ENCODE results near the gene ADCK2.
"Not testable (repeated sequence)": the region's sequence is repeated elsewhere in the genome, so short reads cannot be mapped to it uniquely, and the experiment has no call there.

ADCK2 gene

GRCh38 chr7:140697447-140698143 is 24.9 kb downstream of the ADCK2 start:
- no peak for DNase-seq

GRCh38 chr7:140698477-140698876 is 25.7 kb downstream of the ADCK2 start:
- no peak for DNase-seq

DNA sequence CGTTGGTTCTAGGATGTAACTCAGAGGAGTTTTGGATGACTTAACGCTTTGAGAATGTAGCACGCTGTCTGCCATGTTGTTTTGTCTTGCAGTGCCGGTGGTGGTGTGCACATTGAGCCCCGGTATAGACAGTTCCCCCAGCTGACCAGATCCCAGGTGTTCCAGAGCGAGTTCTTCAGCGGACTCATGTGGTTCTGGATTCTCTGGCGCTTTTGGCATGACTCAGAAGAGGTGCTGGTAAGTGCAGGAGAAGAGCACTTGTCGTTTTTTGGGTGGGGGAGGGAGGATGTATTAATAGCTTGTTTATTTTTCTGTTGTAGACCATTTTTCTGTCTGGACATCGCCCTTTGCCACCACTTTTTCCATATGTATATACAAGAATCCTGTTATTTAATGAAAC is 30.0 kb downstream of the ADCK2 start:
- DNase-seq, result no peak

- DNase-seq, result no peak
Observed at GRCh38 chr7:140704205-140704604, 31.5 kb downstream of the ADCK2 start.

DNA sequence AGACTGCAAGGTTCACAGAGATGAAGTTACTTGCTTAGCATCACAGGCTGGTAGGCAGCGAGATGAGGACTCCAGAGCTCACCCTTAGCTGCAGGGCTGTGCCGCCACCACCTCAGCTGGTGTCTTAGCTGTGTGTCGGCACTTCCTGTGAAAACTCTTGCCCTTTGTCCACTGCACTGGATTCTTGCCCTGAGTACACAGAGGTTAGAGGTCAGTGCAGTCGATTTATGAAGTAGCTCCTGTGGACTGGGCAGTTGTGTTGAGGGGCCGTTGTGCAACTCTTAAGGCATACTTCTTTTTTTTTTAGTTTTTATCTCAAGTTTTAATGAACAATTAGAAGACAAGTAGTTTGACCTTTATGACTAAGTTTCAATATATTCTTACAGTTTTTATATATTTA is 34.4 kb downstream of the ADCK2 start:
- no peak for DNase-seq

- DNase-seq, result not testable (repeated sequence)
Observed at GRCh38 chr7:140708764-140709163, 36.0 kb downstream of the ADCK2 start.

DNA sequence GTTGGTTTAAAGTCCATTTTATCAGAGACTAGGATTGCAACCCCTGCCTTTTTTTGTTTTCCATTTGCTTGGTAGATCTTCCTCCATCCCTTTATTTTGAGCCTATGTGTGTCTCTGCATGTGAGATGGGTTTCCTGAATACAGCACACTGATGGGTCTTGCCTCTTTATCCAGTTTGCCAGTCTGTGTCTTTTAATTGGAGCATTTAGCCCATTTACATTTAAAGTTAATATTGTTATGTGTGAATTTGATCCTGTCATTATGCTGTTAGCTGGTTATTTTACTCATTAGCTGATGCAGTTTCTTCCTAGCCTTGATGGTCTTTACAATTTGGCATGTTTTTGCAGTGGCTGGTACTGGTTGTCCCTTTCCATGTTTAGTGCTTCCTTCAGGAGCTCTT is 39.6 kb downstream of the ADCK2 start:
- not testable (repeated sequence) for DNase-seq

DNA sequence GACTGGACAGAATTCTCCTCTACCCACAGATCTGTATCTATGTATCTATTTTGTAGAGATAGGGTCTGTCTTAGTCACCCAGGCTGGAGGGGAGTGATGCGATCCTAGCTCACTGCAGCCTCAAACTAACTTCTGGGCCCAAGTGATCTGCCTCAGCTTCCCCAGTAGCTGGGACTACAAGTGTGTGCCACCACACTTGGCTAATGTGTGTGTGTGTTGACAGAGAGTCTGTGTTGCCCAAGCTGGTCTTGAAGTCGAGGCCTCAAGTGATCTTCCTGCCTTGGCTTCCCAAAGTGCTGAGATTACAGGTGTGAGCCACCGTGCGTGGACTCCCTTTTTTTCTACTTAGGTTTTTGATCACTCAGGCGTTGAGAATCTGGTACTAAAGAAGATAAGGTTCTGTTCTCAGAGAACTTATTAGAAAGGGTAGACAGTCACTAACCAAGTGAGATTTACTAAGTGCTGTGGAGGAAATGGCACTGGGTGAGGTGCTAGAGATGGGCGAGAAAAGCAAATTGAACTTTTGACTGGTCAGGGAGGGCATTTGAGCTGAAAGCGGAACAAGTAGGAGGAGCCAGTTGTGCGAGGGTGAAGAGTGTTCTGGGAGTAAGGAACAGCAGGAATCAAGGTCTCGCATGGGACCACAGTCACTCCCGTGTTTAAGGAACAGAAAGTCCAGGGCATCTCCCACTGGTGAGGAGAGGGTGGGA is 41.7 kb downstream of the ADCK2 start:
- DNase-seq, result no peak

- no peak for DNase-seq
Observed at GRCh38 chr7:140719721-140720120, 47.0 kb downstream of the ADCK2 start.

- DNase-seq, result no peak
Observed at GRCh38 chr7:140722254-140722653, 49.5 kb downstream of the ADCK2 start.

DNA sequence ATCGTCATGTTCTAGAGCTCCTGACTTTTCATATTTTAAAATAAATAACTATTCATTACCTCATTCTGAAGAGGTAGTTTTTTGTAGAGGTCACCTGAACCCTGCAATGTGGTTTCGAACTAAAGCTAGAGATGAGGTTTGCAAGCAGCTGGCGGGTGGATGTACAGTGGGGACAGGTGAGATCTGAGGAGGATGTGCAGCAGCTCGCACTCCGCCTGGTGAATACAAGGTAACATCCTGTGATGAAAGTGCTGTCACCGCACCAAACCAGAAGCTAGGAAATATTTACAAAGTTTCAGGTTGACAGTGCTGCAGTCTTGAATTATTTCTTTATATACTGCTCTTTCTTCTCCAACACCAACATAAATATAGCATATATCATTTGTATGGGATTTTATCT is 50.3 kb downstream of the ADCK2 start:
- DNase-seq, result no peak

GRCh38 chr7:140723574-140723973 is 50.8 kb downstream of the ADCK2 start:
- no peak for DNase-seq

- no peak for DNase-seq
Observed at GRCh38 chr7:140724706-140725105, 52.0 kb downstream of the ADCK2 start.

DNA sequence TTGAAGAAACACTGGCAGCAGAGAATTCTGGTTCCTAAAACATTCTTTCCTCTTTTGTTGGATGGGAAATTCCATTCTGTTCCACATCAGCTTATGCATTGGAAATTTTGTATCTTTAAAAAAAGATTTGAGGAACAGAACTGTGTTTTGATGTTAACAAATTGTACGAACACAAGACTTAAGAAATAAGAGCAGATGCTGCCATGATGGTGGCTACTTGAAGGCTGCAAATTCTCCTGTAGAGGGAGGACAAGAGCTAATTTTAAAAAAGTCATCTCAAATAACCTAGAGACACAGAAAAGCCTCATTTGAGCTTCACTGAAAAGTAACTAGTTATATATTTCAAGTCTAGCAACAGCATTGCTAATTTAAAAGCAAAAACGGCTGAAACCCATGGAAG is 53.5 kb downstream of the ADCK2 start:
- no peak for DNase-seq

GRCh38 chr7:140732416-140732815 is 59.7 kb downstream of the ADCK2 start:
- DNase-seq, result no peak

GRCh38 chr7:140734096-140734495 is 61.4 kb downstream of the ADCK2 start:
- DNase-seq, result no peak

GRCh38 chr7:140734729-140735128 is 62.0 kb downstream of the ADCK2 start:
- no peak for DNase-seq

DNA sequence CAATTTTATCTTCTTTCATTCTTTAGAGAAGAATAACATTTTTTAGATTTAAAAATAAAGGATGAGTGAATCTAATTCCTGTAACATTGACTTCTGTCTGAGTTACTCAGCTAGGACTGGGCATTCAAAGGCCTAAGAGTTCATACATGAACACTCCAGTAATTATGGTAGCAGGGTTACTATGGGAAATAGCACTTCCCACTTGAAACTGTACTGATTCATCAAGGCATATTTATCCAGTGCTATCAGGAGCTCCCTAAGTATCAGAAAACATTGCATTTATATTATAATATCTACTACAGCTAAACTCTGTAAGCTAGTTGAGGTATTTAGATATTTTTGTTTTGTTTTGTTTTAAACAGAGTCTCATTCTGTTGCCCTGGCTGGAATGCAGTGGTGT is 65.5 kb downstream of the ADCK2 start:
- no peak for DNase-seq

DNA sequence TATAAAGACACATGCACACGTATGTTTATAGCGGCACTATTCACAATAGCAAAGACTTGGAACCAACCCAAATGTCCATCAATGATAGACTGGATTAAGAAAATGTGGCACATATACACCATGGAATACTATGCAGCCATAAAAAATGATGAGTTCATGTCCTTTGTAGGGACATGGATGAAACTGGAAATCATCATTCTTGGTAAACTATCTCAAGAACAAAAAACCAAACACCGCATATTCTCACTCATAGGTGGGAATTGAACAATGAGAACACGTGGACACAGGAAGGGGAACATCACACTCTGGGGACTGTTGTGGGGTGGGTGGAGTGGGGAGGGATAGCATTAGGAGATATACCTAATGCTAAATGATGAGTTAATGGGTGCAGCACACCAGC is 70.5 kb downstream of the ADCK2 start:
- not testable (repeated sequence) for DNase-seq

GRCh38 chr7:140744005-140744404 is 71.3 kb downstream of the ADCK2 start:
- DNase-seq, result no peak

Measured in NCI-H526 treated with DMSO at 0.1 percent for 48 hours (cell line).